GM12874 (cell line): ENCODE results near the gene TMEM126A.

Experiments
- CTCF ChIP-seq: IDR thresholded peaks from 2 replicates; pipeline ENCODE4 v1.5.1; 2011; ENCODE audit warnings: low read depth, mild to moderate bottlenecking, control low read depth, low read length, moderate library complexity; ENCODE audit not compliant: insufficient read depth

TMEM126A gene

DNA sequence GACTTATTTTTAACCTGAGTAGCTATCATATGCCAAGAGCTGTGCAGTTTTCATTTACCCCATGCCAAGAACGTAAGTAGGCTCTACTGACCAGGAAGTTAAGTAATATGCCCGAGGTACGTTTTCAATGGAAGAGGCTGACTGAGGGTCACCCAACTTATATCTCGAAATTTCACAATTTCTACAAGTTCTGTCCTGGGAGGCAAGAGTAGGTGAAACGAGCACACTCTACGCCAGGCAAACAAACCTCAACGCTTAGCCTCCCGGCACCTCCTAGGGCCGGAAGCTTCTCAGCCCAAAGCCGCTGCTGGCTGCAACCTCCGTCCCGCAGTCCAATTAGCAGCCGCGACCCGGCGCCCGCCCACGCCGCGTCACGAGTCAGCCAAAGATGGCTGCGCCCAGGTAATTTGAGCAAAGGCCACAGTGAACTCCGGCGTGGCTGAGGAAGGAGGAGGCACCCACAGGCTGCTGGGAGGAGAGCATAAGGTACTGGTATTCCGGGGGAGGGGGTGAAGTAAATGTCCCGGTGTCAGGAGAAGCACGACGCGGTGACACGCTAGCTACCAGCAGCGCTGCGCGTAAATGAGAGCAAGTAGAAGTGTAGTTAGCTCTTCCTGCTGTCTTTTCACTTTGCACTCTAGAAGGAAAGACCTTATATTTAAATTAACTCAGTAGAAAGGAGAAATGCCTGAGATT lies at the start of gene TMEM126A:
Gene TMEM126A, plus strand, starts transcription at position 364 of the 696 bp plus-strand sequence. CDS start 2,289 bp downstream, outside the sequence.
- TF ChIP-seq CTCF, result no peak

- TF ChIP-seq CTCF, result no peak
Observed at GRCh38 chr11:85599083-85599482, 48.7 kb upstream of the TMEM126A start.

- no peak for TF ChIP-seq CTCF
Observed at GRCh38 chr11:85602526-85603213, 45.1 kb upstream of the TMEM126A start.

- no peak for TF ChIP-seq CTCF
Observed at GRCh38 chr11:85603220-85603619, 44.5 kb upstream of the TMEM126A start.

- TF ChIP-seq CTCF, result no peak
Observed at GRCh38 chr11:85619499-85619898, 28.3 kb upstream of the TMEM126A start.

- no peak for TF ChIP-seq CTCF
Observed at GRCh38 chr11:85620256-85620655, 27.5 kb upstream of the TMEM126A start.

DNA sequence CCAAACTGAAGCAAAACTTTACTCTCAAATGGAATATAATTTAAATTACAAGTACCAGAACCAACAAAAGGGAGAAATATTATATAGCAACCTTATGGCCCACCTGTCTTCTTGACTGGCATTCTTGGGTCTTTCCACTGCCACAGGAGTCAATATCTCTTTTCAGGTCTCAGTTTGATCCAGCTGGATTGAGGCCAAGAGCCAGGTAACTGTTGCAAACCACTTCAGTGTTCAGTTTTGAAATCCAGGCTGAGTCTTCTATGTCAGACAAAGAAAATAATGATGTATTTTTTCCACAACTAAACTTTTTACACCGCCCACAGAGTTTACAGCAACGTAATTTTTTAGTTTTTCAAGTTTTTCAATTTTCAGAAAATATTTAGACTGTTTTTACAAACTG lies 21.3 kb upstream of the TMEM126A start:
- TF ChIP-seq CTCF, result no peak
